Left ventricle myocardium inferior (tissue), 1 donor: Measurements from ENCODE around the gene KCNQ1. TPM values are rescaled to one million over a fixed set of nuclear protein-coding genes. Genes with fewer than 3 reads are reported as not detected.

ENCODE experiments used
- DNase-seq: peaks from one replicate; pipeline ENCODE4 v3.0.0-alpha.2; 2020
- H3K27ac ChIP-seq: fragments of 200-600 bp; replicated peaks from 2 replicates; pipeline ENCODE4 v1.8.0; 2021
- H3K27me3 ChIP-seq: fragments of 200-600 bp; 2 replicates; pipeline ENCODE4 v1.8.0; 2021; ENCODE audit warnings: low read depth
- H3K36me3 ChIP-seq: fragments of 200-600 bp; 2 replicates; pipeline ENCODE4 v1.8.0; 2021
- H3K4me1 ChIP-seq: fragments of 200-600 bp; 2 replicates; pipeline ENCODE4 v1.8.0; 2021
- H3K4me3 ChIP-seq: fragments of 200-600 bp; 2 replicates; pipeline ENCODE4 v1.8.0; 2021; ENCODE audit warnings: mild to moderate bottlenecking, moderate library complexity
- H3K9me3 ChIP-seq: fragments of 200-600 bp; replicated peaks from 2 replicates; pipeline ENCODE4 v1.8.0; 2021
- intact Hi-C: fragments of 100-400 bp; cut with micrococcal nuclease; formaldehyde crosslinking; loops from one replicate; pipeline ENCODE4 v1.11.0; 2022
- total RNA-seq: library from RNA; stranded (reverse); fragmentation: NEBNext Ultra II Directional; extraction: Animal tissue kit (Norgen Biotek cat#: 25700); gene quantifications from one replicate; pipeline ENCODE4 v1.2.1, GENCODE V29; 2021
- TF ChIP-seq, protein P1 (sequence below): fragments of 200-600 bp; IDR thresholded peaks from 2 replicates; pipeline ENCODE4 v1.8.0; 2021; ENCODE audit warnings: antibody characterized with exemption, mild to moderate bottlenecking, borderline replicate concordance
- donor health status: DM: no; HTN: yes; CAD: no; lungs with severe emphysema.

KCNQ1 gene
- total RNA-seq, 1 donor from 2014 or later, result 41.8 TPM

DNA sequence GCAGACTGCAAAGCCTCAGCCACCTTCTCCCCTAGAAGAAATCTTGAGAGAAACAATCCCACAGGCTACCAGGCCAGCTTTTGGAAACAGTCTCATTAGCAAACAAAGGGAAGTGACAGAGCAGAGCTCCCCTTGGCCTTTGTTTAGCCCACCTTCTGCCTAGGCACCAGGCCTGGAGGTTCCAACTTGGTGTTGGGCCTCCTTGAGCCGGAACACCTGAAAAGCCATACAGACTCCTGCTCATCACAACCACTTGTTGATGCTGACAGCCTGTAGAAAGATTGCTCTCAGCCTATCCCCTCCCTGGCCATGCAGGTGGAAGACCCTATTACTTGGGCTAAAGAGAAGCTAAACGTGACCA lies 228.4 kb downstream of the KCNQ1 start:
- intact Hi-C loops, result no loop called here
- H3K36me3 ChIP-seq, result peaks cover 8% of the 10 kb centered on the region
- no peak overlapping the region for H3K27ac ChIP-seq
- no peaks in the 10 kb centered on the region for H3K27me3 ChIP-seq
- no peaks in the 10 kb centered on the region for H3K9me3 ChIP-seq
- TF ChIP-seq, protein P1, sequence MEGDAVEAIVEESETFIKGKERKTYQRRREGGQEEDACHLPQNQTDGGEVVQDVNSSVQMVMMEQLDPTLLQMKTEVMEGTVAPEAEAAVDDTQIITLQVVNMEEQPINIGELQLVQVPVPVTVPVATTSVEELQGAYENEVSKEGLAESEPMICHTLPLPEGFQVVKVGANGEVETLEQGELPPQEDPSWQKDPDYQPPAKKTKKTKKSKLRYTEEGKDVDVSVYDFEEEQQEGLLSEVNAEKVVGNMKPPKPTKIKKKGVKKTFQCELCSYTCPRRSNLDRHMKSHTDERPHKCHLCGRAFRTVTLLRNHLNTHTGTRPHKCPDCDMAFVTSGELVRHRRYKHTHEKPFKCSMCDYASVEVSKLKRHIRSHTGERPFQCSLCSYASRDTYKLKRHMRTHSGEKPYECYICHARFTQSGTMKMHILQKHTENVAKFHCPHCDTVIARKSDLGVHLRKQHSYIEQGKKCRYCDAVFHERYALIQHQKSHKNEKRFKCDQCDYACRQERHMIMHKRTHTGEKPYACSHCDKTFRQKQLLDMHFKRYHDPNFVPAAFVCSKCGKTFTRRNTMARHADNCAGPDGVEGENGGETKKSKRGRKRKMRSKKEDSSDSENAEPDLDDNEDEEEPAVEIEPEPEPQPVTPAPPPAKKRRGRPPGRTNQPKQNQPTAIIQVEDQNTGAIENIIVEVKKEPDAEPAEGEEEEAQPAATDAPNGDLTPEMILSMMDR, result no peak
- no peak overlapping the region for H3K4me3 ChIP-seq
- DNase-seq, result no peak
- peaks cover 61% of the 10 kb centered on the region for H3K4me1 ChIP-seq

DNA sequence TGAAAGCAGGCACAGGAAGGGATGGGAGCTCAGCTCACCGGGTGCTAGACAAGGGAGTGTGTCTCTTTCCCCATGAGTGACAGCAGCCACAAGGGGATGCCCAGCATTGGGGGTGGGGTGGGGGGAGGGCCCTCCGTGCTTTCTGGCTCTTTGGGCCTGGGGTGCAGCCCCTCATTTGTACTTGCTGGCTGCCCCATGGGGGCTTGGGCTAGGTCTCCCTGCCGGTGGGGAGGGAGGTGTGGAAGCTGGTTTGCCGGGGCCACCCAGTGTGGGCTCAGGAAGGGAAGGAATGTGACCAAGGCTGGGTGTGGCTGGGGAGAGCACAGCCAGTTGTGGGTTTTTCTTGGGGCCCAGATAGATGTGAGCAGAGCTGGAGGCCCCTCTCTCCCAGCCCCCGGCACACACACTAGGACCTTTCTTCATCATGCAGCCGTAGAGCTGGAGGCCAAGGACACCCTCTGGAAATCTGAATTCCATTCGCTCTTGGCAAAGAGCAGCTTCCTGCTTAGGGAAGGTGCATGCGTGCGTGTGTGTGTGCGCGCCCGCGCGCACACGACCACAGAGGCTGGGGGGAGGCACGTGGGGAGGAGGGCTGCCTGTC lies 229.2 kb downstream of the KCNQ1 start:
- Histone ChIP-seq H3K4me3 (no peak overlapping the region), H3K9me3 (no peaks in the 10 kb centered on the region), H3K27ac (no peak overlapping the region), H3K4me1 (peaks cover 61% of the 10 kb centered on the region), H3K27me3 (no peaks in the 10 kb centered on the region), H3K36me3 (peaks cover 6% of the 10 kb centered on the region)
- intact Hi-C loops, result no loop called here
- DNase-seq, result no peak
- TF ChIP-seq, protein P1, result no peak

DNA sequence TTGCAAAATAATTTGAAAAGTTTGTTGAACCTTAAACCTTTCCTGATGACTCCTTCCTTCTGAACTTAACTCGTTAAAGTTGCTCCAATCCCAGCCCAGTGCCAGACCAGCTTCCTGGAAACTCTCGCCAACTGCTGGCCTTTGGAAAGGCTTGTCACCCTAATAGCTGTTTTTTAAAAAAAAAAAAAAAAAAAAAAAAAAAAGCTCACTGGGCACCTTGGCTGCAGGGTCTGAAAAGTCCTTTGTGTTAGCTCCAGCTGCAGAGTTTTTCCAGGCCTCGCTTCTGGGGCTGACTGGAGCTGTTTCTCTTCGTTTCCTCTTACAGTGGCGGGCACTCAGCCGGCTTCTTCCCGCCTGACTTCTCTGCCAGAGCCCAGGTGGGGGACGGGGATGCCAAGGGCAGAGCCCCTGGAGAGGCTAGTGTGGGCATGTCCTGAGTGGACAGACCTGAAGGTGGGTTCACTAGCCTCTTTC lies 229.9 kb downstream of the KCNQ1 start:
- intact Hi-C loops, result no loop called here
- no peak overlapping the region for H3K4me3 ChIP-seq

DNA sequence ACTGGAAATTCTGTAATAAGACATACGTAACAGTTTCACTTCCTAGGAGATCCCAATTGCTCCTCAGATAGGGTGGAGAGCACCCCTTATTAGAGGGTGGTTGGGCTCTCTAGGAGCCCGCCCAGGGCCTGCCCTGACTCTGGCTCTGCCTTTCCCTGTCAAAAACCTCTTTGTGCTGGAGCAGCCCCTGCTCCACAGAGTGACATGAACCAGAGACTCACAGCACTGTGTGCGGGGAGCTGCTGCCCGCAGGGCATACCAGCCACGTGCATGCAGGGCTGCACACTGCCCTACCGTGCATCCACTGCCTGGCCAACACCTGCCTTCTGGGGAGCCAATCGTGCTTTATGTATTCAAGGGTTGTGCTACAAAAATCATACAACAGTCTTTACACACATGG lies 230.7 kb downstream of the KCNQ1 start:
- H3K27ac ChIP-seq, result no peak overlapping the region
- TF ChIP-seq, protein P1, result no peak
- H3K9me3 ChIP-seq, result no peaks in the 10 kb centered on the region
- intact Hi-C loops, result no loop called here
- H3K36me3 ChIP-seq, result no peaks in the 10 kb centered on the region
- H3K27me3 ChIP-seq, result no peaks in the 10 kb centered on the region
- peaks cover 51% of the 10 kb centered on the region for H3K4me1 ChIP-seq
- no peak overlapping the region for H3K4me3 ChIP-seq
- no peak for DNase-seq

More for the DNA sequence above, 229.9 kb downstream of the KCNQ1 start:
- TF ChIP-seq, protein P1, result no peak
- no peaks in the 10 kb centered on the region for H3K9me3 ChIP-seq
- H3K4me1 ChIP-seq, result peaks cover 59% of the 10 kb centered on the region
- H3K36me3 ChIP-seq, result no peaks in the 10 kb centered on the region
- no peak for DNase-seq
- no peak overlapping the region for H3K27ac ChIP-seq
- no peaks in the 10 kb centered on the region for H3K27me3 ChIP-seq

DNA sequence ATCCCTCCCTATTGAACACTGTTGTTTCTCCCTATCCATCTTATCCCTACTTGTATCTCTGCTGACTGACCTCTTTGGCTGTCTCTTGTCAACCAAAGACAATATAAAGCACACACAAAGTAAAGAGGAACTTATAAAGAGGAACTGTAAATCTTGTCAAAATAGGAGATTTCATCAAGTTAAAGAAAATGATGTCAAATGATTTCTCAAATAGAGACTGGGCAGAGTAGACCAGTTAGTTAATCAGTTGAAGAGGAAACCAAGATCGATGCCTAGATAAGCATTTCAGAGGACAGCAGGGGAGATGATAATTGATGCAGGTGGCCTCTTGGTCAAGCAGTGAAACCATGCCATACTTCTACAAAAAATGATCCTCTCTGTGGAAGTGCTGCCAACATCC lies 232.3 kb downstream of the KCNQ1 start:
- no peak overlapping the region for H3K4me3 ChIP-seq
- H3K9me3 ChIP-seq, result no peaks in the 10 kb centered on the region
- peaks cover 38% of the 10 kb centered on the region for H3K4me1 ChIP-seq
- no peak overlapping the region for H3K27ac ChIP-seq
- H3K36me3 ChIP-seq, result no peaks in the 10 kb centered on the region
- H3K27me3 ChIP-seq, result no peaks in the 10 kb centered on the region
- no peak for DNase-seq
- intact Hi-C loops, result no loop called here
- TF ChIP-seq, protein P1, result no peak
